HEK293 (cell line): ENCODE measurements around the gene PMM1.

Source experiments
- CTCF ChIP-seq: fragments of 450-650 bp; formaldehyde crosslinking; IDR thresholded peaks from 2 replicates; pipeline ENCODE4 v1.5.1; 2016; ENCODE audit warnings: missing biosample characterization, missing genetic modification characterization
- GLIS2 ChIP-seq: fragments of 450-650 bp; formaldehyde crosslinking; IDR thresholded peaks from 2 replicates; pipeline ENCODE4 v1.5.1; 2016; ENCODE audit warnings: missing biosample characterization, missing genetic modification characterization
- KLF16 ChIP-seq: fragments of 450-650 bp; formaldehyde crosslinking; IDR thresholded peaks from 2 replicates; pipeline ENCODE4 v1.5.1; 2017; ENCODE audit warnings: missing biosample characterization, missing genetic modification characterization
- TRIM28 ChIP-seq: IDR thresholded peaks from 2 replicates; pipeline ENCODE4 v1.6.1; 2011; ENCODE audit warnings: low read length, control low read depth, borderline replicate concordance
- WT1 ChIP-seq: fragments of 450-650 bp; formaldehyde crosslinking; IDR thresholded peaks from 2 replicates; pipeline ENCODE4 v1.5.1; 2016; ENCODE audit warnings: missing biosample characterization, missing genetic modification characterization
- ZFP69B ChIP-seq: fragments of 450-650 bp; formaldehyde crosslinking; IDR thresholded peaks from 2 replicates; pipeline ENCODE4 v1.5.1; 2016; ENCODE audit warnings: missing biosample characterization, missing genetic modification characterization
- ZNF114 ChIP-seq: fragments of 450-650 bp; formaldehyde crosslinking; IDR thresholded peaks from 2 replicates; pipeline ENCODE4 v1.5.0; 2017; ENCODE audit warnings: missing biosample characterization, missing genetic modification characterization
- ZNF311 ChIP-seq: fragments of 450-650 bp; formaldehyde crosslinking; IDR thresholded peaks from 2 replicates; pipeline ENCODE4 v1.5.1; 2017; ENCODE audit warnings: missing biosample characterization, missing genetic modification characterization, borderline replicate concordance
- ZSCAN4 ChIP-seq: fragments of 450-650 bp; formaldehyde crosslinking; IDR thresholded peaks from 2 replicates; pipeline ENCODE4 v1.5.1; 2017; ENCODE audit warnings: missing biosample characterization, missing genetic modification characterization

- no peak for TF ChIP-seq CTCF (tag by site-specific recombination)
- TF ChIP-seq WT1, result no peak
- no peak for TF ChIP-seq ZNF311 (tag by site-specific recombination)
- no peak for TF ChIP-seq ZNF114 (tag by site-specific recombination)
- 0 out of 2 replicates have a peak, but pooled peaks have one; percentile 10 for TF ChIP-seq GLIS2 (tag by site-specific recombination)
- no peak for TF ChIP-seq ZFP69B (tag by site-specific recombination)
- no peak for TF ChIP-seq ZSCAN4 (tag by site-specific recombination)
- no peak for TF ChIP-seq KLF16 (tag by site-specific recombination)
- no peak for TF ChIP-seq TRIM28
Observed at GRCh38 chr22:41528132-41528766, 61.4 kb downstream of the PMM1 start.
